Hepatocyte (in vitro differentiated cells): ENCODE data around the gene GTPBP1. TPM values are rescaled to one million over a fixed set of nuclear protein-coding genes. Genes with fewer than 3 reads are reported as not detected.

Experiments
- DNase-seq: peaks from one replicate; pipeline ENCODE4 v3.0.0-alpha.2; 2016; ENCODE audit warnings: low spot score
- H2AFZ ChIP-seq: fragments of 200-600 bp; sonication (generic); 2 replicates; pipeline ENCODE4 v1.6.0; 2016; ENCODE audit warnings: antibody characterized with exemption, mild to moderate bottlenecking
- H3K27ac ChIP-seq: fragments of 200-600 bp; sonication (generic); 2 replicates; pipeline ENCODE4 v1.5.1; 2016; ENCODE audit warnings: mild to moderate bottlenecking
- H3K27me3 ChIP-seq: fragments of 200-600 bp; sonication (generic); 2 replicates; pipeline ENCODE4 v1.6.1; 2016
- H3K36me3 ChIP-seq: fragments of 200-600 bp; sonication (generic); replicated peaks from 2 replicates; pipeline ENCODE4 v1.5.1; 2016; ENCODE audit warnings: low read depth; ENCODE audit not compliant: insufficient read depth
- H3K4me1 ChIP-seq: fragments of 200-600 bp; sonication (generic); 2 replicates; pipeline ENCODE4 v1.5.1; 2016; ENCODE audit warnings: mild to moderate bottlenecking, moderate library complexity; ENCODE audit not compliant: insufficient read depth
- H3K4me2 ChIP-seq: fragments of 200-600 bp; sonication (generic); 2 replicates; pipeline ENCODE4 v1.6.0; 2016
- H3K4me3 ChIP-seq: fragments of 200-600 bp; sonication (generic); 2 replicates; pipeline ENCODE4 v1.5.1; 2016; ENCODE audit warnings: mild to moderate bottlenecking
- H3K79me2 ChIP-seq: fragments of 200-600 bp; sonication (generic); 2 replicates; pipeline ENCODE4 v1.6.0; 2017; ENCODE audit warnings: mild to moderate bottlenecking
- H3K9me2 ChIP-seq: fragments of 200-600 bp; sonication (generic); replicated peaks from 2 replicates; pipeline ENCODE4 v1.6.0; 2017; ENCODE audit warnings: mild to moderate bottlenecking; ENCODE audit not compliant: insufficient read depth
- H3K9me3 ChIP-seq: fragments of 200-600 bp; sonication (generic); 2 replicates; pipeline ENCODE4 v1.5.1; 2016; ENCODE audit warnings: low read depth, mild to moderate bottlenecking
- H4K20me1 ChIP-seq: fragments of 200-600 bp; sonication (generic); 2 replicates; pipeline ENCODE4 v1.6.0; 2016; ENCODE audit warnings: mild to moderate bottlenecking; ENCODE audit not compliant: insufficient read depth, poor library complexity, severe bottlenecking
- CTCF ChIP-seq: fragments of 200-600 bp; sonication (generic); IDR thresholded peaks from 2 replicates; pipeline ENCODE4 v1.5.1; 2016; ENCODE audit warnings: antibody characterized with exemption, mild to moderate bottlenecking; ENCODE audit not compliant: poor library complexity
- EZH2 ChIP-seq: fragments of 200-600 bp; sonication (generic); IDR thresholded peaks from 2 replicates; pipeline ENCODE4 v1.6.1; 2016; ENCODE audit warnings: antibody characterized with exemption, mild to moderate bottlenecking, borderline replicate concordance
- EZH2phosphoT487 ChIP-seq: fragments of 200-600 bp; sonication (generic); IDR thresholded peaks from one replicate; pipeline ENCODE4 v1.6.1; 2018; ENCODE audit warnings: antibody characterized with exemption, mild to moderate bottlenecking, low read depth, moderate library complexity; ENCODE audit not compliant: unreplicated experiment, severe bottlenecking
- WGBS: methylation state at CpG from one replicate; pipeline ENCODE4 v1.1.6; 2016; ENCODE audit warnings: low lambda C conversion rate; ENCODE audit errors: missing lambda C conversion rate; 5-methylcytosine and 5-hydroxymethylcytosine counted together
- polyA plus RNA-seq: library from polyadenylated mRNA; unstranded; fragments of >200 nt; fragmentation: Nextera tagmentation; extraction: Ambion mirVana; gene quantifications from 2 replicates; pipeline ENCODE4 v1.2.1, GENCODE V29; 2016
- total RNA-seq: library from RNA; depleted of rRNA; stranded (reverse); fragments of >200 nt; gene quantifications from 2 replicates; pipeline ENCODE4 v1.2.3, GENCODE V29; 2014

The GTPBP1 gene
- total and polyA plus RNA-seq, 2 experiments from 2014 or later = 28.6 to 36.8 TPM

GRCh38 chr22:38767313-38767712 lies 61.6 kb downstream of the GTPBP1 start:
- Histone ChIP-seq H3K27me3 (no peaks in the 10 kb centered on the region), H3K79me2 (no peaks in the 10 kb centered on the region), H3K4me1 (no peaks in the 10 kb centered on the region), H3K4me3 (no peak overlapping the region), H3K27ac (no peak overlapping the region), H3K36me3 (no peaks in the 10 kb centered on the region), H2AFZ (no peak overlapping the region), H3K9me3 (no peaks in the 10 kb centered on the region), H3K4me2 (no peak overlapping the region), H4K20me1 (no peaks in the 10 kb centered on the region), H3K9me2 (no peaks in the 10 kb centered on the region)
- TF ChIP-seq EZH2phosphoT487 (no peak), CTCF (no peak), EZH2 (no peak)
- 95% methylated on average over 9 of the region's 9 CpGs for WGBS
- DNase-seq = no peak

GRCh38 chr22:38768036-38768435 lies 62.3 kb downstream of the GTPBP1 start:
- H3K27ac ChIP-seq = no peak overlapping the region
- no peak overlapping the region for H3K4me3 ChIP-seq
- no peaks in the 10 kb centered on the region for H3K36me3 ChIP-seq

GRCh38 chr22:38770257-38770949 lies 64.7 kb downstream of the GTPBP1 start:
- no peak overlapping the region for H3K4me2 ChIP-seq
- H3K27me3 ChIP-seq = no peaks in the 10 kb centered on the region
- H3K9me3 ChIP-seq = no peaks in the 10 kb centered on the region
- DNase-seq = no peak
- no peaks in the 10 kb centered on the region for H3K9me2 ChIP-seq
- no peak overlapping the region for H3K27ac ChIP-seq
- H2AFZ ChIP-seq = no peak overlapping the region
- no peaks in the 10 kb centered on the region for H3K4me1 ChIP-seq
- WGBS = 96% methylated on average over 16 of the region's 16 CpGs
- TF ChIP-seq EZH2 = no peak
- TF ChIP-seq CTCF = no peak
- TF ChIP-seq EZH2phosphoT487 = no peak
- H3K4me3 ChIP-seq = no peak overlapping the region
- H3K79me2 ChIP-seq = no peaks in the 10 kb centered on the region
- no peaks in the 10 kb centered on the region for H3K36me3 ChIP-seq
- H4K20me1 ChIP-seq = no peaks in the 10 kb centered on the region

More at GRCh38 chr22:38768036-38768435, 62.3 kb downstream of the GTPBP1 start:
- Histone ChIP-seq H3K4me2 (no peak overlapping the region), H3K27me3 (no peaks in the 10 kb centered on the region), H2AFZ (no peak overlapping the region), H4K20me1 (no peaks in the 10 kb centered on the region), H3K79me2 (no peaks in the 10 kb centered on the region), H3K4me1 (no peaks in the 10 kb centered on the region), H3K9me2 (no peaks in the 10 kb centered on the region), H3K9me3 (no peaks in the 10 kb centered on the region)
- TF ChIP-seq EZH2phosphoT487 (no peak), CTCF (no peak), EZH2 (no peak)
- no peak for DNase-seq
- 96% methylated on average over 11 of the region's 11 CpGs for WGBS

GRCh38 chr22:38772623-38772873 lies 66.8 kb downstream of the GTPBP1 start:
- Histone ChIP-seq H3K4me3 (no peak overlapping the region), H3K9me3 (no peaks in the 10 kb centered on the region), H2AFZ (no peak overlapping the region), H4K20me1 (no peaks in the 10 kb centered on the region), H3K79me2 (no peaks in the 10 kb centered on the region), H3K9me2 (no peaks in the 10 kb centered on the region), H3K36me3 (no peaks in the 10 kb centered on the region), H3K27me3 (no peaks in the 10 kb centered on the region), H3K4me2 (no peak overlapping the region), H3K27ac (no peak overlapping the region), H3K4me1 (no peaks in the 10 kb centered on the region)
- TF ChIP-seq EZH2 (no peak), CTCF (no peak), EZH2phosphoT487 (no peak)
- WGBS = 90% methylated on average over 8 of the region's 8 CpGs
- no peak for DNase-seq
